B cell (primary cell): ENCODE measurements around the gene ZMYND10. TPM values are rescaled to one million over a fixed set of nuclear protein-coding genes. Genes with fewer than 3 reads are reported as not detected.

Experiments used
- ATAC-seq: fragments of 200-7000 bp; cut with Tn5 transposase; one replicate; pipeline ENCODE4 v1.10.0; 2021; ENCODE audit warnings: low read depth, mild to moderate bottlenecking, moderate number of reproducible peaks, moderate library complexity
- CTCF ChIA-PET: fragments of 350-600 bp; sonication (Branson Sonifier 250); formaldehyde crosslinking; loops from one replicate; lab custom pipeline; 2021; ENCODE audit warnings: antibody characterized with exemption, inconsistent platforms; lab: Charles Lee
- POLR2A ChIA-PET: fragments of 350-600 bp; sonication (Branson Sonifier 250); formaldehyde crosslinking; loops from one replicate; lab custom pipeline; 2021; ENCODE audit warnings: antibody characterized with exemption; lab: Charles Lee
- DNase-seq: peaks from one replicate; pipeline ENCODE4 v3.0.0; 2013
- H2AFZ ChIP-seq: 2 replicates; pipeline ENCODE4 v1.6.1; 2012; ENCODE audit warnings: mild to moderate bottlenecking, low read depth, low read length; ENCODE audit not compliant: insufficient read depth, poor library complexity, severe bottlenecking
- H3K27ac ChIP-seq, 2 donors: 1 replicate in 1 of 2; 2 replicates in 1 of 2; pipeline ENCODE4 v1.5.1; 2012 to 2013; ENCODE audit warnings: low read length in 2 of 2, mild to moderate bottlenecking in 2 of 2, moderate library complexity in 1 of 2
- H3K27me3 ChIP-seq, 4 experiments: fragments of 200-600 bp in 1 of 4; sonication (generic) in 1 of 4; replicated peaks in 1 of 4; 1 replicate in 2 of 4; 2 replicates in 2 of 4; pipeline versions ENCODE4 v1.6.1 to v1.7.0; 2013 to 2016; ENCODE audit warnings: low read length in 3 of 4, mild to moderate bottlenecking in 2 of 4, mixed read lengths in 1 of 4, moderate library complexity in 1 of 4; ENCODE audit not compliant: insufficient read depth in 4 of 4, control insufficient read depth in 3 of 4; ENCODE audit errors: control extremely low read depth in 1 of 4
- H3K36me3 ChIP-seq, 2 experiments: replicated peaks in 1 of 2; 1 replicate in 1 of 2; 2 replicates in 1 of 2; pipeline versions ENCODE4 v1.6.1 to v1.7.1; 2013; ENCODE audit warnings: low read length in 1 of 2; ENCODE audit not compliant: insufficient read depth in 2 of 2, control insufficient read depth in 1 of 2; ENCODE audit errors: control extremely low read depth in 1 of 2, extremely low read depth in 1 of 2
- H3K4me1 ChIP-seq, 2 donors: fragments of 200-600 bp in 1 of 2; sonication (generic) in 1 of 2; 1 replicate in 1 of 2; 2 replicates in 1 of 2; pipeline versions ENCODE4 v1.5.1 to v1.6.1; 2013 to 2017; ENCODE audit warnings: low read length in 2 of 2; ENCODE audit not compliant: control insufficient read depth in 2 of 2, insufficient read depth in 2 of 2
- H3K4me2 ChIP-seq: replicated peaks from 2 replicates; pipeline ENCODE3; 2012; ENCODE audit warnings: mild to moderate bottlenecking, low read depth, low read length; ENCODE audit not compliant: poor library complexity, severe bottlenecking
- H3K4me3 ChIP-seq, 5 experiments: fragments of 200-600 bp in 1 of 5; sonication (generic) in 1 of 5; 1 replicate in 3 of 5; 2 replicates in 2 of 5; pipeline versions ENCODE4 v1.5.1 to v1.7.0; 2011 to 2016; ENCODE audit warnings: low read length in 4 of 5, mild to moderate bottlenecking in 4 of 5, low read depth in 2 of 5, control low read depth in 1 of 5, moderate library complexity in 1 of 5; ENCODE audit not compliant: insufficient read depth in 1 of 5; ENCODE audit errors: control extremely low read depth in 1 of 5, extremely low read depth in 1 of 5
- H3K79me2 ChIP-seq: fragments of 200-600 bp; sonication (generic); one replicate; pipeline ENCODE4 v1.6.0; 2016; ENCODE audit warnings: low read length; ENCODE audit not compliant: control insufficient read depth, insufficient read depth
- H3K9ac ChIP-seq: fragments of 200-600 bp; sonication (generic); 2 replicates; pipeline ENCODE4 v1.6.1; 2017; ENCODE audit warnings: mild to moderate bottlenecking, low read length, moderate library complexity
- H3K9me3 ChIP-seq, 3 donors: one replicate each; pipeline versions ENCODE4 v1.6.1 to v1.7.1; 2013; ENCODE audit warnings: low read length in 2 of 3; ENCODE audit not compliant: control insufficient read depth in 2 of 3, insufficient read depth in 1 of 3; ENCODE audit errors: control extremely low read depth in 1 of 3
- H4K20me1 ChIP-seq: 2 replicates; pipeline ENCODE4 v1.6.0; 2012; ENCODE audit warnings: mild to moderate bottlenecking, low read length; ENCODE audit not compliant: insufficient read depth, control insufficient read depth, poor library complexity, severe bottlenecking
- H3K27ac Mint-ChIP-seq: one replicate; pipeline ENCODE4 v1.8.0; 2021; ENCODE audit warnings: mixed read lengths
- H3K27me3 Mint-ChIP-seq: one replicate; pipeline ENCODE4 v1.8.0; 2021; ENCODE audit warnings: mixed read lengths
- H3K4me1 Mint-ChIP-seq: one replicate; pipeline ENCODE4 v1.8.0; 2021; ENCODE audit warnings: mixed read lengths
- H3K4me3 Mint-ChIP-seq: one replicate; pipeline ENCODE4 v1.8.0; 2021; ENCODE audit warnings: mixed read lengths
- H3K9me3 Mint-ChIP-seq: one replicate; pipeline ENCODE4 v1.8.0; 2022; ENCODE audit warnings: mixed read lengths; ENCODE audit not compliant: insufficient read depth
- EZH2 ChIP-seq: IDR thresholded peaks from 2 replicates; pipeline ENCODE4 v1.6.1; 2012; ENCODE audit warnings: borderline replicate concordance, low read depth, mild to moderate bottlenecking, moderate library complexity, low read length; ENCODE audit not compliant: insufficient read depth, poor library complexity, severe bottlenecking
- WGBS: methylation state at CpG from one replicate; pipeline ENCODE4 v1.1.5; 2013; ENCODE audit warnings: missing lambda C conversion rate; ENCODE audit not compliant: insufficient coverage; 5-methylcytosine and 5-hydroxymethylcytosine counted together
- intact Hi-C: fragments of 100-400 bp; cut with micrococcal nuclease; formaldehyde crosslinking; loops from one replicate; pipeline ENCODE4 v1.10.0; 2022
- polyA minus RNA-seq: library from RNA; depleted of rRNA, polyadenylated mRNA; stranded (reverse); fragments of >200 nt; gene quantifications from 2 replicates; pipeline ENCODE4 v1.2.3, GENCODE V29; 2012
- polyA plus RNA-seq: library from polyadenylated mRNA; depleted of rRNA; stranded (reverse); fragments of >200 nt; gene quantifications from 2 replicates; pipeline ENCODE4 v1.2.3, GENCODE V29; 2012
- total RNA-seq, 2 donors: library from RNA; stranded (reverse); fragments of 120-200 nt in 1 of 2; gene quantifications; 1 replicate in 1 of 2; 2 replicates in 1 of 2; pipeline versions ENCODE4 v1.2.3 to v1.2.4, GENCODE V29; 2013 to 2022
- TF ChIP-seq, protein P1 (sequence below): fragments of 200-600 bp; IDR thresholded peaks from one replicate; pipeline ENCODE4 v1.8.0; 2022; ENCODE audit warnings: antibody characterized with exemption, mild to moderate bottlenecking

ZMYND10 gene
- total RNA-seq (1.8 and 3.3 TPM in 2 replicates), polyA plus RNA-seq (2.4 and 3.4 TPM in 2 replicates), polyA minus RNA-seq (0.17 and 0.64 TPM in 2 replicates)
- total RNA-seq (2013): 0.91 TPM

DNA sequence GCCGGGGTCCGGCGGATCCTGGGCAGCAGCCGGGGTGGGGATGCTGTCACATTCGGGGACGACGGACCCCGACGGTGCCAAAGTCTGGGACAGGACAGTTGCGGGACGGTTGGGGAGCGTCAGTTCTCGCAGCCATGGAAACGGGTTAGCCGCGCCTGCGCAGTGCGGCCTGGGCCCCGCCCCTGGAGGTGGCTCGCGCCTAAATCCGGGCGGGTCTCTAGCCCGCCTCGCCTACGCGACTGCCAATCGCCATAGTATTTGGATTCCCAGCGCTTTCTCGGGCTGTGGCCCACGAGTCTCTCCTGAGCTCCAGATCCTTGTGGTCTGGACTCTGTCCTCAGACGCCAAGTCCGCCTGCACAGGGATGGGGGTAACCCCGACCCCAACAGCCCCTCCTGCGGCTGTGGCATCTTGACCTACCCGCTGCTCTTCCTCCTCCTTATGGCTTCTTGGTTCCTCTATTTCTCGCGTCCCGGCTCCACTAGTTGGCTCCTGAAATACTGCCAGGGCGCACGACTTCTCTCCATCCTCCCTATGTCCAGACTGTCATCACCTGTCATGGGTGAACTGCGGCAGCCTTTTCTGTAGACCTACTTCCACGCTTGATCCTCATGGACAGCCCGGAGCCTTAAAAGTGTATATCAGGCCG is at the start of gene ZMYND10:
Gene ZMYND10 (minus strand): TSS at position 147 of the 649 bp plus-strand sequence. CDS start 153 bp downstream, outside the sequence.
- 11% methylated on average over 45 of the region's 45 CpGs for WGBS
- Mint-ChIP-seq H3K9me3 (no peaks in the 10 kb centered on the region), H3K4me3 (peak within 1 kb of the TSS; percentile 77), H3K27me3 (no peaks in the 10 kb centered on the region), H3K27ac (peak within 1 kb of the TSS; percentile 53), H3K4me1 (peaks cover 48% of the 10 kb centered on the region)
- peaks cover 30 to 54% of the 10 kb centered on the region in 2 donors for H3K4me1 ChIP-seq
- H3K36me3 ChIP-seq: peaks cover 0 to 19% of the 10 kb centered on the region in 2 experiments
- H3K79me2 ChIP-seq: peaks cover 37% of the 10 kb centered on the region
- peak within 1 kb of the TSS; percentile 91 for H3K4me2 ChIP-seq
- DNase-seq (peak; percentile 84), ATAC-seq (peak; percentile 26)
- H3K27me3 ChIP-seq: no peaks in the 10 kb centered on the region
- H3K9ac ChIP-seq: peak within 1 kb of the TSS; percentile 55
- H4K20me1 ChIP-seq: peaks cover 21% of the 10 kb centered on the region
- ChIA-PET CTCF (interaction anchor here (0.7 to 4.0 kb wide), 5 partner anchors 12 to 247 kb away, joined by 3 to 27 read pairs (median 3); partner anchors contain the start of gene TMEM115), POLR2A (interaction anchor here (1.0 to 1.6 kb wide), 3 partner anchors 8 to 53 kb away, joined by 4 to 8 read pairs (median 8); partner anchors contain the start of genes IFRD2 and TMEM115)
- intact Hi-C loops: loop anchor here (1.0 to 5.0 kb wide), 2 partner anchors 8 to 267 kb away; partner anchors contain the start of gene CISH
- peak within 1 kb of the TSS; percentile 62 for H2AFZ ChIP-seq
- no peak within 1 kb of the TSS for H3K27ac ChIP-seq
- TF ChIP-seq, protein P1, sequence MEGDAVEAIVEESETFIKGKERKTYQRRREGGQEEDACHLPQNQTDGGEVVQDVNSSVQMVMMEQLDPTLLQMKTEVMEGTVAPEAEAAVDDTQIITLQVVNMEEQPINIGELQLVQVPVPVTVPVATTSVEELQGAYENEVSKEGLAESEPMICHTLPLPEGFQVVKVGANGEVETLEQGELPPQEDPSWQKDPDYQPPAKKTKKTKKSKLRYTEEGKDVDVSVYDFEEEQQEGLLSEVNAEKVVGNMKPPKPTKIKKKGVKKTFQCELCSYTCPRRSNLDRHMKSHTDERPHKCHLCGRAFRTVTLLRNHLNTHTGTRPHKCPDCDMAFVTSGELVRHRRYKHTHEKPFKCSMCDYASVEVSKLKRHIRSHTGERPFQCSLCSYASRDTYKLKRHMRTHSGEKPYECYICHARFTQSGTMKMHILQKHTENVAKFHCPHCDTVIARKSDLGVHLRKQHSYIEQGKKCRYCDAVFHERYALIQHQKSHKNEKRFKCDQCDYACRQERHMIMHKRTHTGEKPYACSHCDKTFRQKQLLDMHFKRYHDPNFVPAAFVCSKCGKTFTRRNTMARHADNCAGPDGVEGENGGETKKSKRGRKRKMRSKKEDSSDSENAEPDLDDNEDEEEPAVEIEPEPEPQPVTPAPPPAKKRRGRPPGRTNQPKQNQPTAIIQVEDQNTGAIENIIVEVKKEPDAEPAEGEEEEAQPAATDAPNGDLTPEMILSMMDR: no peak
- no peak for TF ChIP-seq EZH2
- no peaks in the 10 kb centered on the region for H3K9me3 ChIP-seq
- H3K4me3 ChIP-seq: peak within 1 kb of the TSS in 4 of 5 experiments; percentile 18 to 52 (median 36)

DNA sequence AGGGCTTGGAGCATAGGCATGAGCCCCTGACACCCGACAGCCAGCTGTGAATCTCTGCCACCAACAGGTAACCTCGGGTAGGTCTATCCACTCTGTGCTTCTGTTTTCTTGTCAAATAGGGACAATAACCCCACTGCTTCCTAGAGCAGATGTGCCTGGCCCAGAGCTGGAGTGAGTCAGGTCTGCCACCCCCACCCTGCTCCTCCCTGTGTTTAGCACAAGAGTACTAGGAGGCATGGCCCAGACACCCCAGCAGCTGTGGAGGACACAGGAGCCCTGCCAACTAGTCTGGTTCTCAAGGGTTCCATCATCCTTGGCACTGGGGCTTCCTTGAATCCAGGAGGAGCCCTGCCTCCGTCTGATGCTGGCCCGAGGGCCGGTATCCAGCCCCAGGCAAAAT is 47.5 kb upstream of the ZMYND10 start:
- no peaks in the 10 kb centered on the region for H3K4me1 ChIP-seq
- H3K27ac ChIP-seq: no peak overlapping the region
- H2AFZ ChIP-seq: no peak overlapping the region
- no peak for TF ChIP-seq EZH2
- TF ChIP-seq, protein P1: no peak
- no peak overlapping the region for H3K4me2 ChIP-seq
- H3K79me2 ChIP-seq: no peaks in the 10 kb centered on the region
- no peaks in the 10 kb centered on the region for H3K36me3 ChIP-seq
- no peak overlapping the region for H3K4me3 ChIP-seq
- H3K9me3 ChIP-seq: no peaks in the 10 kb centered on the region
- ChIA-PET CTCF (interaction anchor here (1.0 kb wide), 1 partner anchor 10 kb away, joined by 3 read pairs; no protein-coding TSS in a partner anchor), POLR2A (no interaction called here)
- ATAC-seq: no peak
- no peaks in the 10 kb centered on the region for H3K27me3 Mint-ChIP-seq
- H3K27me3 ChIP-seq: no peaks in the 10 kb centered on the region
- no peak overlapping the region for H3K27ac Mint-ChIP-seq
- 65% methylated on average over 2 of the region's 5 CpGs for whole genome bisulfite sequencing
- H3K9me3 Mint-ChIP-seq: no peaks in the 10 kb centered on the region
- intact Hi-C loops: no loop called here
- no peak for DNase-seq
- no peaks in the 10 kb centered on the region for H3K4me1 Mint-ChIP-seq
- no peak overlapping the region for H3K9ac ChIP-seq
- H4K20me1 ChIP-seq: no peaks in the 10 kb centered on the region
- H3K4me3 Mint-ChIP-seq: no peak overlapping the region
